ENCODE results near the gene RAB31. TPM values are rescaled to one million over a fixed set of nuclear protein-coding genes. Genes with fewer than 3 reads are reported as not detected.
"Not testable (repeated sequence)": the region's sequence is repeated elsewhere in the genome, so short reads cannot be mapped to it uniquely, and the experiment has no call there.

The RAB31 gene
- total RNA-seq, 1 experiment from 2014 or later: 2.3 TPM

GRCh38 chr18:9766740-9767139, 58.6 kb downstream of the RAB31 start:
- H3K27me3 Mint-ChIP-seq (ENCODE audit: unreplicated experiment): peaks cover 1% of the 10 kb centered on the region
- no TSS peak for BruUV-seq (replicated peaks)
- no peak overlapping the region for H3K4me3 Mint-ChIP-seq (ENCODE audit: low read depth, unreplicated experiment)
- CTCF ChIA-PET: interaction anchor here (0.6 kb wide), 1 partner anchor 10 kb away, joined by 3 read pairs; no protein-coding TSS in a partner anchor
- intact Hi-C loops (cut with micrococcal nuclease; ENCODE audit: unreplicated experiment): no loop called here
- TF ChIP-seq, protein P1, sequence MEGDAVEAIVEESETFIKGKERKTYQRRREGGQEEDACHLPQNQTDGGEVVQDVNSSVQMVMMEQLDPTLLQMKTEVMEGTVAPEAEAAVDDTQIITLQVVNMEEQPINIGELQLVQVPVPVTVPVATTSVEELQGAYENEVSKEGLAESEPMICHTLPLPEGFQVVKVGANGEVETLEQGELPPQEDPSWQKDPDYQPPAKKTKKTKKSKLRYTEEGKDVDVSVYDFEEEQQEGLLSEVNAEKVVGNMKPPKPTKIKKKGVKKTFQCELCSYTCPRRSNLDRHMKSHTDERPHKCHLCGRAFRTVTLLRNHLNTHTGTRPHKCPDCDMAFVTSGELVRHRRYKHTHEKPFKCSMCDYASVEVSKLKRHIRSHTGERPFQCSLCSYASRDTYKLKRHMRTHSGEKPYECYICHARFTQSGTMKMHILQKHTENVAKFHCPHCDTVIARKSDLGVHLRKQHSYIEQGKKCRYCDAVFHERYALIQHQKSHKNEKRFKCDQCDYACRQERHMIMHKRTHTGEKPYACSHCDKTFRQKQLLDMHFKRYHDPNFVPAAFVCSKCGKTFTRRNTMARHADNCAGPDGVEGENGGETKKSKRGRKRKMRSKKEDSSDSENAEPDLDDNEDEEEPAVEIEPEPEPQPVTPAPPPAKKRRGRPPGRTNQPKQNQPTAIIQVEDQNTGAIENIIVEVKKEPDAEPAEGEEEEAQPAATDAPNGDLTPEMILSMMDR (IDR thresholded peaks at IDR 0.05; ENCODE audit: unreplicated experiment): no peak
- peaks cover 8% of the 10 kb centered on the region for H3K4me1 Mint-ChIP-seq (ENCODE audit: low read depth, unreplicated experiment)
- H3K36me3 Mint-ChIP-seq (ENCODE audit: insufficient read depth, unreplicated experiment): no peaks in the 10 kb centered on the region
- H3K9me3 Mint-ChIP-seq (ENCODE audit: low read depth, unreplicated experiment): no peaks in the 10 kb centered on the region
- DNase-seq: no peak
- no peak overlapping the region for H3K27ac Mint-ChIP-seq (ENCODE audit: unreplicated experiment)

GRCh38 chr18:9768071-9768691, 60.1 kb downstream of the RAB31 start:
- BruUV-seq (replicated peaks); H3K4me3 Mint-ChIP-seq (ENCODE audit: low read depth, unreplicated experiment); H3K4me1 Mint-ChIP-seq (ENCODE audit: low read depth, unreplicated experiment); H3K9me3 Mint-ChIP-seq (ENCODE audit: low read depth, unreplicated experiment); H3K36me3 Mint-ChIP-seq (ENCODE audit: insufficient read depth, unreplicated experiment); H3K27ac Mint-ChIP-seq (ENCODE audit: unreplicated experiment); DNase-seq; intact Hi-C loops (cut with micrococcal nuclease; ENCODE audit: unreplicated experiment); CTCF ChIA-PET: not testable (repeated sequence)
- peaks cover 14% of the 10 kb centered on the region for H3K27me3 Mint-ChIP-seq (ENCODE audit: unreplicated experiment)

DNA sequence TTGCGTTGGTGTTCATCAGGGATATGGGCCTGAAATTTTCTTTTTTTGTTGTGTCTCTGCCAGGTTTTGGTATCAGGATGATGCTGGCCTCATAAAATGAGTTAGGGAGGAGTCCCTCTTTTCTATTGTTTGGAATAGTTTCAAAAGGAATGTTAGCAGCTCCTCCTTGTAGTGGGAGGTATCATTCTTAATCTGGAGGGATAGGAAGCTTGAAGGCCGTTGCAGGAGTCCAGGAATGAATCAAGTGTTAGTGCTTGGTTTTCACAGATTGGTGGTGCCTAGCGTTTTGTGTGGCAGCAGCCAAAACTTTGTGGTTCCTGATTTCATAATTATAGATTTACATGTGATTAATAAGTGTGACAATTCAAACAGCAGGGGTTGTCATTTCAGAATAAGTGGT, 62.0 kb downstream of the RAB31 start:
- H3K27me3 Mint-ChIP-seq (ENCODE audit: unreplicated experiment): peaks cover 14% of the 10 kb centered on the region
- H3K4me1 Mint-ChIP-seq (ENCODE audit: low read depth, unreplicated experiment); H3K27ac Mint-ChIP-seq (ENCODE audit: unreplicated experiment); DNase-seq; intact Hi-C loops (cut with micrococcal nuclease; ENCODE audit: unreplicated experiment); H3K36me3 Mint-ChIP-seq (ENCODE audit: insufficient read depth, unreplicated experiment); H3K9me3 Mint-ChIP-seq (ENCODE audit: low read depth, unreplicated experiment); BruUV-seq (replicated peaks); H3K4me3 Mint-ChIP-seq (ENCODE audit: low read depth, unreplicated experiment); CTCF ChIA-PET: not testable (repeated sequence)

DNA sequence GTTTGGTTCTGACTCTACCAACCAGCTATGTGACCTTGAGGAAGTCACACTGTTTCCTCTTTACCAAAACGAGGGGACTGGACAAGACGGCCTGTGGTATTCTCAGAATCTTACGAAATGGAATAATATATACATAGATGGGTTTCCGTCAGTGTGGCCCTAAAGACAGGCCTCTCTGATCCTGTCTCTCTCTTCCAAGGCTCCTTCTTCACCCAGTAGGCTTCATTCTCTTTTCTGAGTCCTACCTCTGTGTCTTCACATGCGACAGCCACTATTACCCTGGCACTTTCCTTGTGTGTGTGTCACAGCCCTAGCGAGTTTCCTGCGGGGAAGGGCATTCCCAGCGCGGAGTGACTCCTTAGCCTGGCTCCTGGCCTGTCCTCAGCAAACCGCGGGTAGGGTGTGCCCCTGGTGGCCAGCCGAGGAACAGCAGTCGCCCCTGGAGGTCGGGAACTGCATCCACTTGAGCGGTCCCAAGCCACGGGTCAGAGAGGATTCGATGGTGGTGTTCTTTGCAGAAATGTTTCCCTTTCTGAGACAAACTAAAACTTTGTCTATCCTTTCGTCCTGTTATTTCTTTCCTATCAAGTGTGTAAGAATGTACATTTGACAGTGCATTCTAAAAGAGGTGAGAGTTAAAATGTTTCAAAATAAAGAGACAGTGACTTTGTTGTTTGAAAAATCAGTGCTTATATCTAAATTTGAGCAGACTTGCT, 63.3 kb downstream of the RAB31 start:
- DNase-seq: peak; percentile 92

DNA sequence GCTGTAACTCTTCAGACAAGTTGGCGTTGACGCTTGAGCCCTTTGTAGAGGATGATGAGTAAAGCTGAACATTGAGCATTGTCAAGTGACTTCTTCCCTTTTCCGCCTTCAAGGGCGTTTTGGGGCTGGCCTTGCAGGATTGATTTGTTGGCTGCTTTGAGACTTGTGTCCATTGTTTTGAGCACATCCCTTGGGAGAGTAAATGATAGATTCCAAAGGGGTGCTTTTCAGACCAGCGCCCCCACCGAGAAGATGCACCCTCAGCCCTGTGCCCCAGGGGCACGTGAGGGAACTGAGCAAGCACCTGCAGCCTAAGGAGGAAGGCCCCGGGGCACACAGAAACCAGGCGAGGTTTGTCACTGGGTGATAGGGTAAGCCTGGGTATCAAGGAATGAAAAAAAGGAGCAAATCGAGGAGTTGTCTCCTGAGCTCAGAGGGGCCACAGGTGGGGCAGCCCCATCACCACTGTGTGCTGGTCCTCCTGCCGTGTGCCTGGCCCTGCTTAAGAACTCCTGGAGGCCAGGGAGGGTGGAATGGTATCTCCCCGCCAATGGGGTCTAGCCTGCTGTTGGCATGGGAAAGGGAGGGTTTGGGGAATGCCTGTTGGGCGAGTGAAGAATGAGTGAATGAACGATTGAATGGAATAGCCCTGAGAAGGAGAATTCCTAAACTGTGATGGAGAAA, 64.0 kb downstream of the RAB31 start:
- Mint-ChIP-seq H3K9me3 (ENCODE audit: low read depth, unreplicated experiment) (no peaks in the 10 kb centered on the region), H3K27ac (ENCODE audit: unreplicated experiment) (no peak overlapping the region), H3K36me3 (ENCODE audit: insufficient read depth, unreplicated experiment) (no peaks in the 10 kb centered on the region), H3K4me1 (ENCODE audit: low read depth, unreplicated experiment) (peaks cover 9% of the 10 kb centered on the region), H3K4me3 (ENCODE audit: low read depth, unreplicated experiment) (no peak overlapping the region), H3K27me3 (ENCODE audit: unreplicated experiment) (peaks cover 14% of the 10 kb centered on the region)
- BruUV-seq (replicated peaks): no TSS peak
- intact Hi-C loops (cut with micrococcal nuclease; ENCODE audit: unreplicated experiment): loop anchor here (1.0 kb wide), 1 partner anchor 89 kb away; no protein-coding TSS in a partner anchor
- TF ChIP-seq, protein P1 (IDR thresholded peaks at IDR 0.05; ENCODE audit: unreplicated experiment): no peak
- CTCF ChIA-PET: no interaction called here
- no peak for DNase-seq

More for the DNA sequence above, 63.3 kb downstream of the RAB31 start:
- Mint-ChIP-seq H3K9me3 (ENCODE audit: low read depth, unreplicated experiment) (no peaks in the 10 kb centered on the region), H3K27me3 (ENCODE audit: unreplicated experiment) (peaks cover 14% of the 10 kb centered on the region), H3K27ac (ENCODE audit: unreplicated experiment) (no peak overlapping the region), H3K36me3 (ENCODE audit: insufficient read depth, unreplicated experiment) (no peaks in the 10 kb centered on the region), H3K4me3 (ENCODE audit: low read depth, unreplicated experiment) (no peak overlapping the region), H3K4me1 (ENCODE audit: low read depth, unreplicated experiment) (peaks cover 9% of the 10 kb centered on the region)
- TF ChIP-seq, protein P1 (IDR thresholded peaks at IDR 0.05; ENCODE audit: unreplicated experiment): peak; percentile 97
- CTCF ChIA-PET: interaction anchor here (0.7 kb wide), 1 partner anchor 636 kb away, joined by 14 read pairs; no protein-coding TSS in a partner anchor
- intact Hi-C loops (cut with micrococcal nuclease; ENCODE audit: unreplicated experiment): loop anchor here (1.0 kb wide), 1 partner anchor 88 kb away; no protein-coding TSS in a partner anchor
- no TSS peak for BruUV-seq (replicated peaks)

Data from Calu3 (cell line).